Loucy (cell line): Measurements from ENCODE around the gene AAGAB.

Experiments
- CTCF ChIP-seq: fragments of 200-600 bp; sonication (generic); conservative IDR thresholded peaks from 2 replicates; pipeline ENCODE4 v1.5.1; 2014; ENCODE audit warnings: mild to moderate bottlenecking, antibody characterized with exemption, low read length
- EZH2phosphoT487 ChIP-seq: fragments of 200-600 bp; IDR thresholded peaks from 2 replicates; pipeline ENCODE4 v1.6.1; 2018; ENCODE audit warnings: antibody characterized with exemption, mild to moderate bottlenecking, moderate library complexity, borderline replicate concordance

GRCh38 chr15:67157521-67158252 is 96.8 kb downstream of the AAGAB start:
- TF ChIP-seq CTCF: no peak
- no peak for TF ChIP-seq EZH2phosphoT487
